GM12892 (cell line): ENCODE data around the gene TCP11L2.
A peak's percentile ranks its signal among the peaks of the same experiment; 100 is the strongest.
"Not testable (repeated sequence)": the region's sequence is repeated elsewhere in the genome, so short reads cannot be mapped to it uniquely, and the experiment has no call there.

ENCODE experiments used
- DNase-seq: peaks from one replicate; pipeline ENCODE4 v3.0.0; 2011; ENCODE audit not compliant: insufficient read length
- FAIRE-seq: peaks from 2 replicates; lab custom pipeline; 2011; peaks lifted over from hg19 to GRCh38; lab: Jason Lieb, UNC
- POLR2A ChIP-seq: IDR thresholded peaks from 2 replicates; pipeline ENCODE4 v1.6.1; 2011; ENCODE audit warnings: low read depth, low read length, control low read depth
- POLR2AphosphoS5 ChIP-seq: IDR thresholded peaks from 2 replicates; pipeline ENCODE4 v1.6.1; 2011; ENCODE audit warnings: low read depth, low read length, control low read depth
- TAF1 ChIP-seq: IDR thresholded peaks from 2 replicates; pipeline ENCODE4 v1.6.1; 2011; ENCODE audit warnings: low read depth, mild to moderate bottlenecking, control low read depth, low read length, borderline replicate concordance

The TCP11L2 gene

DNA sequence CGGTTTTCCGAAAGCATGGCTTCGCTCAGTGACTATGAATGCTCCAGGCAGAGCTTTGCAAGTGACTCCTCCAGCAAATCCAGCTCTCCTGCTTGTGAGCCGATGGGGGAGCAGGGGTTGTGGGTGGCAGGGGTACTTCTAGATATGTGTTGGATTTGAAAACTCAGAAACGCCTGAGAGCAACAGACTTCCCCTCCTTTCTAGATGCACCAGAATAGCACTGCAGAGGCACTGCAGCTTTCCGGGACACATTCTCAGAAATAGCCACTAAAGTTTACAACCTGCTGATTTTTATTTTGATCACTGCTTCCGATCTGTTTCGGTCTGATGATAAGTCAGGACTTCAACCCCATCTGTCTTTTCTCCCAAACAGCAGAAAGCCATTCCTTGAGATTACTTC lies 8.6 kb downstream of the TCP11L2 start:
- no peak for DNase-seq
- TF ChIP-seq POLR2A, result no peak
- no peak for TF ChIP-seq TAF1
- no peak for TF ChIP-seq POLR2AphosphoS5
- peak; percentile 46 for FAIRE-seq

DNA sequence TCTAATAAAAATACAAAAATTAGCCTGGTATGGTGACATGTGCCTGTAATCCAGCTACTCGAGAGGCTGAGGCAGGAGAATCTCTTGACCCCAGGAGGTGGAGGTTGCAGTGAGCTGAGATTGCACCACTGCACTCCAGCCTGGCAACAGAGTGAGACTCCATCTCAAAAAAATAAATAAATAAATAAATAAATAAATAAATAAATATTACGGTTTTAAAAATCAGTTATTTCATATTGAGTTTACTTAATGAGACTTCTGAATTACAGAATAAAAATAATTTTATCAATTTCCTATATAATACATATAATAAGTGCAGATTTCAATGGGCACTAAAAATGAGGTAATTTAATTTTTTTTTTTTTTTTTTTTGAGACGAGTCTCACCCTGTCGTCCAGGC lies 10.9 kb downstream of the TCP11L2 start:
- not testable (repeated sequence) for FAIRE-seq

DNA sequence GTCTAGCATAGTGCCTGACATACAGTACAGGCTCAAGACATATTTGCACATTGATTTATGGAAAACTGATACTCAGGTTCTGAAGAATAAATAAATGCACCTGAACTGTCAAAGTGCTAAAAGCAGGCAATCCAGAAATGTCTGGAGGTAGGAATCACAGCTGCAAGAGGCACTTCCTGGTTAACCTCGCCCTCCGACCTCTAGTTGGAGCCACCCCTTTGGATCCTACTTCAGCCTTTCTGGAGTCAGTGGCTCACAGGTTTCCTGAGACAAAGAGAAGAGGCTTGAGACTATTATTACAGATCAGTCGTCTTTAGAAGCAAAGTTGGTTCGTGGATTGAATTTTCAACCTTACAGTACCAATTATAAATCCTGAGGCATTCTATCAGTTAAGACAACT lies 13.0 kb downstream of the TCP11L2 start:
- FAIRE-seq, result no peak

More for the DNA sequence above, 10.9 kb downstream of the TCP11L2 start:
- DNase-seq, result not testable (repeated sequence)

GRCh38 chr12:106317406-106318082 lies 15.0 kb downstream of the TCP11L2 start:
- TF ChIP-seq POLR2A (no peak), POLR2AphosphoS5 (no peak), TAF1 (no peak)
- DNase-seq (no peak), FAIRE-seq (no peak)

More for the DNA sequence above, 13.0 kb downstream of the TCP11L2 start:
- DNase-seq, result no peak
- TF ChIP-seq TAF1 (no peak), POLR2AphosphoS5 (no peak), POLR2A (no peak)

- TF ChIP-seq POLR2A (no peak), POLR2AphosphoS5 (no peak), TAF1 (no peak)
- DNase-seq (no peak), FAIRE-seq (no peak)
These were observed 18.8 kb downstream of the TCP11L2 start for GRCh38 chr12:106321139-106321850.

DNA sequence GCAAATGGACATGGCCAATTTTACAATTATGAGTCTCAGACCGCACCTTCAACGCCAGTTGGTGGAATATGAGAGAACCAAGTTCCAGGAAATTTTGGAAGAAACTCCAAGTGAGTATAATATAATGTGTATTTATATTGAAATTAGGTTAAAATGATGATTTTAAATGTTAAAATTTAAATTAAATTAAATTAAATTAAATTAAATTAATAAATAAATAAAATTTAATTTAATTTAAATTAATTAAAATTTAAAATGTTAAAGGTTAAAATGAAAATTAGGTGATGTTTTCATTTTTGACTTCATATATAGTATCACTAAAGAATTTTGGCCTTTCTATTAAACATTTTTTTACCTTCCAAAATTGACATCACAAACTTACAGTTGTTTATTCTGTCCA lies 21.0 kb downstream of the TCP11L2 start:
- TF ChIP-seq POLR2AphosphoS5 (no peak), TAF1 (no peak)
- DNase-seq (no peak), FAIRE-seq (no peak)

DNA sequence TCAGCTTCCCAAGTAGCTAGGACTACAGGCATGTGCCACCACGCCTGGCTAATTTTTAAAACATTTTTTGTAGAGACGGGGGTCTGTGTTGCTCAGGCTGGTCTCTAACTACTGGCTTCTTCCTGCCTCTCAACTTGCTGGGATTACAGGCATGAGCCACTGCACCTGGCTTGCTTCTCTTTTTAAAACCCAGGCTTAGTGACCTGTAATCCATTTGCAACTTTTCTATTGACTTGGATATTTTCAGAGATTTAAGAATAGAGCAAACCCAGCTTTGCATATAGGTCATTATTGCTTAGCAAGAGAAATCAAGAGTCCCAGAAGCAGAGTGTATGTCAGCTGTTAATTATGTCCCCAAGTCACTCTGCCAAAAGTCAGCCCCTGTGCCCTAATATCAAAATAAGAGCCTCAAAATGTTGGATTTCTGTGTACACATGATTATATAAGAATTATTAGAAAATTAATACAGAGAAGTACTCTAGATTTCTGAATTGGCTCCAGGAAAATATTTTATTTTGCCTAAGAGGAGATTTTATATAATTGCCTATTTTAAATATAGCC lies 24.9 kb downstream of the TCP11L2 start:
- FAIRE-seq, result no peak
- no peak for DNase-seq
- TF ChIP-seq POLR2A (no peak), TAF1 (no peak), POLR2AphosphoS5 (no peak)

DNA sequence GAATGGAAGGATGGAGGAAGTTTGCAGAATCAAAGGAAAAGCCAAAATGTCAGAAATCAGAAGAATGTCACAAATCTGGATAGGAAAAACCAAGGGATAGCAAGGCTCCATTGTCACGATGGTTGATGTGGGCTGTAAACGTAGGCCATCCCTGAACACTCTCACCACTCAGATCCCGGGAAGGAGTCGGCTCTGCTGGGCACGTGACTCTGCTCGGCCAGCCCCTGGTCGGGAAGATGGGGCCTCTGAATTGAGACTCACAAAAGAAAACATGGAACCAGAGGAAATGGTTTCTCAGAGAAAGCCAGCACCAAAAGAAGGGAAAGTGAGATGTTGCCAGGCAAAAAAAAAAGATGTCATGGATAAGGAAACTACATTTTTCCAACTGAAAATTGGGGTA lies 26.2 kb downstream of the TCP11L2 start:
- TF ChIP-seq POLR2AphosphoS5 (no peak), TAF1 (no peak), POLR2A (no peak)
- DNase-seq (no peak), FAIRE-seq (no peak)

- FAIRE-seq (no peak), DNase-seq (no peak)
- TF ChIP-seq POLR2A (no peak), POLR2AphosphoS5 (no peak), TAF1 (no peak)
These were observed 26.9 kb downstream of the TCP11L2 start for GRCh38 chr12:106329231-106329982.

- FAIRE-seq, result no peak
- DNase-seq, result no peak
- TF ChIP-seq POLR2A (no peak), POLR2AphosphoS5 (no peak), TAF1 (no peak)
These were observed 29.1 kb downstream of the TCP11L2 start for GRCh38 chr12:106331599-106331998.

- TF ChIP-seq POLR2A (no peak), TAF1 (no peak), POLR2AphosphoS5 (no peak)
- FAIRE-seq (no peak), DNase-seq (no peak)
These were observed 30.0 kb downstream of the TCP11L2 start for GRCh38 chr12:106332536-106332935.

GRCh38 chr12:106333010-106333409 lies 30.5 kb downstream of the TCP11L2 start:
- no peak for DNase-seq
- TF ChIP-seq TAF1, result no peak
- no peak for TF ChIP-seq POLR2AphosphoS5
- no peak for TF ChIP-seq POLR2A
- peak; percentile 17 for FAIRE-seq
